Measurements from ENCODE around the gene BMF.

BMF gene

GRCh38 chr15:40054855-40055575 lies 53.7 kb downstream of the BMF start:
- Histone ChIP-seq H3K36me3 (0 out of 22 replicates have a peak, but pooled peaks cover 0 to 3% (median 0%) of the 10 kb centered on the region in 11 experiments), H3K9me3 (replicated peaks in 1 of 11) (no peaks in the 10 kb centered on the region), H3K9ac (peak overlapping the region; percentile 42 to 82 (median 68); a peak in 21 of 22 replicates), H3K27ac (peak overlapping the region; percentile 45 to 93 (median 86); a peak in 20 of 22 replicates), H3K4me2 (peak overlapping the region; percentile 72 to 96 (median 89)), H3K4me3 (peak overlapping the region in 6 of 10 experiments; percentile 9 to 33 (median 16); a peak in 5 of 20 replicates), H3K27me3 (no peaks in the 10 kb centered on the region), H3K4me1 (peaks cover 90 to 100% (median 100%) of the 10 kb centered on the region in 10 experiments), H4K20me1 (no peaks in the 10 kb centered on the region)
- no peak for TF ChIP-seq Cebpa-rat (IDR thresholded peaks at IDR 0.05)

GRCh38 chr15:40054605-40054854 lies 54.1 kb downstream of the BMF start:
- H3K27ac ChIP-seq: peak overlapping the region; percentile 45 to 93 (median 86); a peak in 21 of 22 replicates
- H3K27me3 ChIP-seq: no peaks in the 10 kb centered on the region
- peak overlapping the region; percentile 72 to 96 (median 89) for H3K4me2 ChIP-seq
- no peaks in the 10 kb centered on the region for H3K9me3 ChIP-seq (replicated peaks in 1 of 11)
- peak overlapping the region; percentile 42 to 82 (median 68); a peak in 20 of 22 replicates for H3K9ac ChIP-seq
- H3K4me1 ChIP-seq: peaks cover 91 to 100% (median 100%) of the 10 kb centered on the region in 10 experiments
- no peak for TF ChIP-seq Cebpa-rat (IDR thresholded peaks at IDR 0.05)
- peak overlapping the region in 7 of 10 experiments; percentile 3 to 33 (median 16); a peak in 6 of 20 replicates for H3K4me3 ChIP-seq
- H4K20me1 ChIP-seq: no peaks in the 10 kb centered on the region
- no peaks in the 10 kb centered on the region for H3K36me3 ChIP-seq

DNA sequence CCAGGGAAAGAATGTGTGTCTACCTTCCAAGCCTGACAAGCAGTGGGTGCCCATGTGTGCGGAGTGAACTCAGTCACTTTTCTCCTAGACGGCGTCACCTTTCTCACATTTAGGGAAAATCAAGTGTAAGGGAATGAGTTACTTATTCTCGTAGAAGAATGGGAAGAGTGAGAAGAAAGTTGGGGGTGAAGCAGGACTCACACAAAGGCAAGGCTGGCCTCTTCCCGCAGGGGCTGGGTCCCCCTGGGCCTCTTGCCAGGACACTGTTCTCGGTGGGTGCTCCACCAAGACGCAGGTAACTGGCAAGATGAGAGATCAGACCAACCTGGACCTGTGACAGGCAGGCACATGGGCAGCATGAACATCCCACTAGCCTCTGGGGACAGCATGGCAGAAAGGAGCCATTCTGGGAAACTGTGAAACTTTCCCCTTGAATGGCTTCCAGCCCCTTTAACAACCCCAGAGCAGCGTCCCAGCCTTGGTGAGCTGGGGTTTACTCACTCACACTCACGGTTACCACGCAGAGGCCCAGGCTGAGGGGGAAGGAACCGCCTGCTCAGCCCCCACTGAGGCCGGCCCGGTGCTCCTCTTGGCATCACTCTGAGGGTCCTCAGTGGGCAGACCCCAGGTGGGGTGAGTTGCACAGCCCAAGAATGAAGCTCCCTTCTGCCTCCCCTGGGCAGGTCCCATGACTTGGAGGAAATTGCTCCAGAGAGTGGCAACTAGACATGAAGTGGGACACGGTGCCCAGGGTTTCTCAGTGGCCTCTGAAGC lies 54.7 kb downstream of the BMF start:
- peak overlapping the region in 7 of 10 experiments; percentile 3 to 37 (median 16); a peak in 5 of 20 replicates for H3K4me3 ChIP-seq
- H4K20me1 ChIP-seq: no peaks in the 10 kb centered on the region
- no peak for TF ChIP-seq Cebpa-rat (IDR thresholded peaks at IDR 0.05)
- peak overlapping the region; percentile 72 to 96 (median 89) for H3K4me2 ChIP-seq
- peak overlapping the region; percentile 42 to 82 (median 68); a peak in 21 of 22 replicates for H3K9ac ChIP-seq
- no peaks in the 10 kb centered on the region for H3K36me3 ChIP-seq
- H3K9me3 ChIP-seq (replicated peaks in 1 of 11): no peaks in the 10 kb centered on the region
- H3K27ac ChIP-seq: peak overlapping the region; percentile 45 to 93 (median 86); a peak in 21 of 22 replicates
- H3K4me1 ChIP-seq: peaks cover 91 to 100% (median 100%) of the 10 kb centered on the region in 10 experiments
- no peaks in the 10 kb centered on the region for H3K27me3 ChIP-seq

DNA sequence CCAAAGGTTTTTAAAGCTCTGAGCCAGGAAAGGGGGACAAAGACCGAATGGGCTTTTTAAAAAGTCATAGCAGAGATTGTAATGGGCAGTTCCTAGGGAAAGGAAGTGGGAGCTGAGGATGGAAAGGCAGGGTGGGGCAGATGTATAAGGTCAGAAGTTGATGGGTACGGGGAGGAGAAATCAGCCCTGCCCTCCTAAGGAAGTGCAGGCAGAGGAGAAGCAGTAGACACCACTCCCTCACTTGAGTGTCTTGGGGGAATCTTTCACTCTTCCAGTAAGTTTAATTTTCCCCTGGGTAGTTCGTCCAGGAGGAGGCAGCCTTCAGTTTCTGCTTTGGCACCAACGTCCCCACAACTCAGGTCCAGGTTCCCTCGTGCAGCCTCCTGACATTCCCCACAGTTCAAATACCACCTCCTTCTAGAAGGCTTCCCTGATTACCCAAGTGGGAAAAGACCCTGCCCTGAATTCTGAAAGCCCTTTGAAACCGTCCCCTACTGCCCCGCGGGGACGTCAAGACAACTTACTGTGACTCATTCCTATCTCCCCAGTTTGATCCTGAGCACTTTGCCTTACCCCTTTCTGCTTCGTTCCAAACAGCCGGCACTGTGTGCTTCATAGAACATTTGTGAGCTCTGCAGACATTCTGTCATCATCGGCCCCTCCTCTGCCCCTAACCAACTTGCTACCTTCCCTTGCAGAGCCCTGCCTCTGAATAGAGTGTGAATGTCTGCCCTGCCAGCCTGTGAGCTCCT lies 55.4 kb downstream of the BMF start:
- H3K27me3 ChIP-seq: no peaks in the 10 kb centered on the region
- TF ChIP-seq Cebpa-rat (IDR thresholded peaks at IDR 0.05): no peak
- H3K4me2 ChIP-seq: peak overlapping the region; percentile 72 to 96 (median 89)
- H3K27ac ChIP-seq: peak overlapping the region; percentile 45 to 93 (median 86); a peak in 21 of 22 replicates
- peak overlapping the region; percentile 42 to 82 (median 68); a peak in 20 of 22 replicates for H3K9ac ChIP-seq
- H3K4me1 ChIP-seq: peaks cover 91 to 100% (median 100%) of the 10 kb centered on the region in 10 experiments
- H3K36me3 ChIP-seq: no peaks in the 10 kb centered on the region
- H3K4me3 ChIP-seq: peak overlapping the region in 2 of 10 experiments; percentile 16 to 37; a peak in 1 of 20 replicates
- no peaks in the 10 kb centered on the region for H4K20me1 ChIP-seq
- H3K9me3 ChIP-seq (replicated peaks in 1 of 11): no peaks in the 10 kb centered on the region

DNA sequence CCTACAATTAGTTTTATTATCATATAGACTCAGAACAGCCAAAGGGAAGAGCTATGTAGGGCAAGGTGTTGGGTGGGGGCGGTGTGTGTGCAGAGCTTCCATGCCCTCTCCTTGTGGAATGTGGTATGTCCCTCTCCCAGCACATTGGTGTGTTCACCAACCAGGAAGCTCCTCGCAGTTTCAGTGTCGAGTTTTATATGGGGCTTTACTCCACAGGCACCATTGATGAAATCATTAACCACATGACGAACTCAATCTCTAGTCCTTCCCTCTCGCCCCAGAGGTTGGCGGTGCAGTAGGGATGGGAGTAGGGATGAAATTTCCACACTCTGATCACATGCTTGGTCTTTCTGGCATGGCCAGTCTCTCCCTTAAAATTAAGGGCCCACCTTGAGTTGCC lies 56.1 kb downstream of the BMF start:
- peak overlapping the region; percentile 72 to 96 (median 89) for H3K4me2 ChIP-seq
- H3K9me3 ChIP-seq (replicated peaks in 1 of 11): no peaks in the 10 kb centered on the region
- peaks cover 91 to 100% (median 100%) of the 10 kb centered on the region in 10 experiments for H3K4me1 ChIP-seq
- no peak for TF ChIP-seq Cebpa-rat (IDR thresholded peaks at IDR 0.05)
- no peaks in the 10 kb centered on the region for H3K36me3 ChIP-seq
- peak overlapping the region in 10 of 11 experiments; percentile 45 to 93 (median 88); a peak in 19 of 22 replicates for H3K27ac ChIP-seq
- H3K4me3 ChIP-seq: no peak overlapping the region
- H4K20me1 ChIP-seq: no peaks in the 10 kb centered on the region
- H3K9ac ChIP-seq: peak overlapping the region in 1 of 11 experiments; percentile 78; a peak in 2 of 22 replicates
- H3K27me3 ChIP-seq: no peaks in the 10 kb centered on the region

- Histone ChIP-seq H3K27ac (peak overlapping the region in 10 of 11 experiments; percentile 6 to 93 (median 88); a peak in 14 of 22 replicates), H3K4me1 (peaks cover 91 to 100% (median 100%) of the 10 kb centered on the region in 10 experiments)
Measured at GRCh38 chr15:40051616-40052415, 56.9 kb downstream of the BMF start.

DNA sequence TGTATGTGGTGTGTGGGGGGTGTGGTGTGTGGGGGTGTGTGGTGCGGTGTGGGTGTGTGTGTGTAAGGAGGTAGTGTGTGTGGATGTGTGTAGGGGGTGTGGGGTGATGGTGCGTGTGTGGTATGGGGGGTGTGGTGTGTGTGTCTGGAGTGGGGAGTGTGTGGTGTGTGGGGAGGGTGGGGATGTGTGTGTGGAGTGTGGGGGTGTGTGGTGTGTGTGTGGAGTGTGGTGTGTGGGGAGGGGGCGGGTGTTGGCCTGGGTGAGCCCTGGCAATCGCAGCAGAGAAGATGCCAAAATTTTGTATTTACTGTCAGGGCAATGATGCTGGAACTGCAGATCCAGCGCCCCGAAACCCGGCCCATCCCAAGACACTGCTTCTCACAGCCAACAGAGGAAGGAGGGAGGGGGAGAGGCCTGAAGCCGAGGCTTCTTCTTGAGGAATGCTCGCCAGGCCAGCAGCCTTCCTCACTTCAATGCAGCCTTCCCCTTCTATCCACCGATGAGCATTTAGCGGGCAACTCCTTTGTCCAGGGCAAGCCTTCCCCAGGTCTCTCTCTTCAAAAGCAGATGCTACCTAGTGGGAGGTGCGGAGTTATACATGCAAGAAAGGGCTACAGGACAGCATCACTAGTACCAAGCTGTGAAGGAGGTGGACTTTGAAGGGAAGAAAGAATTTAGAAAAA lies 57.8 kb downstream of the BMF start:
- H3K9ac ChIP-seq: no peak overlapping the region
- no peaks in the 10 kb centered on the region for H3K36me3 ChIP-seq
- no peaks in the 10 kb centered on the region for H3K27me3 ChIP-seq
- H3K4me2 ChIP-seq: peak overlapping the region in 10 of 11 experiments; percentile 79 to 96 (median 89); a peak in 15 of 22 replicates
- H3K4me3 ChIP-seq: no peak overlapping the region
- H3K4me1 ChIP-seq: peaks cover 89 to 100% (median 100%) of the 10 kb centered on the region in 10 experiments
- no peaks in the 10 kb centered on the region for H4K20me1 ChIP-seq
- H3K9me3 ChIP-seq (replicated peaks in 1 of 11): no peaks in the 10 kb centered on the region
- TF ChIP-seq Cebpa-rat (IDR thresholded peaks at IDR 0.05): no peak
- peak overlapping the region; percentile 19 to 95 (median 90); a peak in 18 of 22 replicates for H3K27ac ChIP-seq

More at GRCh38 chr15:40051616-40052415, 56.9 kb downstream of the BMF start:
- H3K9ac ChIP-seq: no peak overlapping the region
- no peak overlapping the region for H3K4me3 ChIP-seq
- no peaks in the 10 kb centered on the region for H3K9me3 ChIP-seq (replicated peaks in 1 of 11)
- no peaks in the 10 kb centered on the region for H4K20me1 ChIP-seq
- no peak for TF ChIP-seq Cebpa-rat (IDR thresholded peaks at IDR 0.05)
- H3K36me3 ChIP-seq: no peaks in the 10 kb centered on the region
- H3K4me2 ChIP-seq: peak overlapping the region; percentile 72 to 96 (median 89)
- no peaks in the 10 kb centered on the region for H3K27me3 ChIP-seq

Data from BLaER1 treated with 17β-estradiol and CSF1 and Interleukin-3, amounts not matched to agents 10 nM and 100 nM (cell line).